HepG2 (cell line): ENCODE results near the gene NRL. TPM values are rescaled to one million over a fixed set of nuclear protein-coding genes. Genes with fewer than 3 reads are reported as not detected.

Source experiments
- CERS6 ChIP-seq: sonication (generic); formaldehyde crosslinking; IDR thresholded peaks from 2 replicates; pipeline ENCODE4 v1.5.0; 2020; ENCODE audit warnings: missing genetic modification reagents
- FUBP1 ChIP-seq: sonication (generic); formaldehyde crosslinking; IDR thresholded peaks from 2 replicates; pipeline ENCODE4 v1.5.1; 2020; ENCODE audit warnings: missing genetic modification reagents, mild to moderate bottlenecking, borderline replicate concordance
- KIAA2018 ChIP-seq: sonication (generic); formaldehyde crosslinking; IDR thresholded peaks from 2 replicates; pipeline ENCODE4 v1.5.0; 2020; ENCODE audit warnings: mild to moderate bottlenecking, missing genetic modification reagents, borderline replicate concordance
- MNT ChIP-seq: fragments of 450-650 bp; IDR thresholded peaks from 2 replicates; pipeline ENCODE4 v1.6.1; 2016
- MYC ChIP-seq: sonication (generic); formaldehyde crosslinking; IDR thresholded peaks from 2 replicates; pipeline ENCODE4 v1.9.0; 2021; ENCODE audit warnings: missing genetic modification reagents, borderline replicate concordance
- RXRB ChIP-seq: IDR thresholded peaks from 2 replicates; pipeline ENCODE4 v1.6.1; 2016; ENCODE audit warnings: borderline replicate concordance, missing genetic modification reagents, missing compliant biosample characterization
- ZBTB33 ChIP-seq: sonication (generic); formaldehyde crosslinking; IDR thresholded peaks from 2 replicates; pipeline ENCODE4 v1.4.0; 2020; ENCODE audit warnings: missing genetic modification reagents
- ZNF18 ChIP-seq: sonication (generic); formaldehyde crosslinking; IDR thresholded peaks from 2 replicates; pipeline ENCODE4 v1.8.0; 2022; ENCODE audit warnings: mild to moderate bottlenecking, missing genetic modification reagents; ENCODE audit not compliant: insufficient replicate concordance
- ZSCAN21 ChIP-seq: sonication (generic); formaldehyde crosslinking; IDR thresholded peaks from 2 replicates; pipeline ENCODE4 v1.8.0; 2022; ENCODE audit warnings: mild to moderate bottlenecking, missing genetic modification reagents, moderate library complexity, borderline replicate concordance
- polyA plus RNA-seq, 8 experiments: library from polyadenylated mRNA; depleted of rRNA in 3 of 8; stranded (reverse) in 7 of 8; unstranded in 1 of 8; fragments of >200 nt; fragmentation: Illumina TruSeq in 4 of 8; extraction: Trizol in 4 of 8; gene quantifications; 2 replicates each; pipeline versions ENCODE4 v1.2.1 to v1.2.3, GENCODE V29; 2011 to 2016; ENCODE audit warnings: low read depth in 4 of 8, missing spikeins in 1 of 8, mixed read lengths in 1 of 8; ENCODE audit not compliant: insufficient read depth in 1 of 8
- total RNA-seq, 5 experiments: library from RNA; depleted of rRNA; stranded (reverse); fragments of >200 nt; fragmentation: Illumina TruSeq; extraction: Trizol; gene quantifications; 2 replicates each; pipeline ENCODE4 v1.2.3, GENCODE V29; 2016; ENCODE audit warnings: low read depth in 1 of 5

Gene NRL
- total and polyA plus RNA-seq, 2 of the 13 experiments (the other 11 are each of a cell fraction or from before 2014, with no cell fraction given), result 2.5 to 4.7 TPM

GRCh38 chr14:24160850-24161804 is 46.4 kb upstream of the NRL start, which contains the start of gene IRF9 (continued):
- TF ChIP-seq FUBP1 (CRISPR knock-in tag) (no peak; the same call in 1 of the 2 replicates), ZSCAN21 (CRISPR knock-in tag) (peak; percentile 96), MYC (CRISPR knock-in tag) (peak; percentile 99), ZBTB33 (CRISPR knock-in tag) (peak; percentile 97), MNT (peak; percentile 83), KIAA2018 (CRISPR knock-in tag) (peak; percentile 86; the same call in 1 of the 2 replicates), CERS6 (0 out of 2 replicates have a peak, but pooled peaks have one; percentile 43), ZNF18 (CRISPR knock-in tag) (peak; percentile 91), RXRB (CRISPR knock-in tag) (peak; percentile 99)
